GM18505 (cell line): Measurements from ENCODE around the gene CLCNKB.
"Not testable (repeated sequence)": the region's sequence is repeated elsewhere in the genome, so short reads cannot be mapped to it uniquely, and the experiment has no call there.

Experiments used
- ATAC-seq: cut with Tn5 transposase; IDR thresholded peaks from one replicate; pipeline ENCODE4 v1.9.1; 2021; ENCODE audit not compliant: unreplicated experiment
- POLR2A ChIP-seq: IDR thresholded peaks from 4 replicates; pipeline ENCODE4 v1.6.1; 2011; ENCODE audit warnings: borderline replicate concordance; ENCODE audit not compliant: insufficient read depth, insufficient read length; ENCODE audit errors: extremely low read depth

CLCNKB gene

DNA sequence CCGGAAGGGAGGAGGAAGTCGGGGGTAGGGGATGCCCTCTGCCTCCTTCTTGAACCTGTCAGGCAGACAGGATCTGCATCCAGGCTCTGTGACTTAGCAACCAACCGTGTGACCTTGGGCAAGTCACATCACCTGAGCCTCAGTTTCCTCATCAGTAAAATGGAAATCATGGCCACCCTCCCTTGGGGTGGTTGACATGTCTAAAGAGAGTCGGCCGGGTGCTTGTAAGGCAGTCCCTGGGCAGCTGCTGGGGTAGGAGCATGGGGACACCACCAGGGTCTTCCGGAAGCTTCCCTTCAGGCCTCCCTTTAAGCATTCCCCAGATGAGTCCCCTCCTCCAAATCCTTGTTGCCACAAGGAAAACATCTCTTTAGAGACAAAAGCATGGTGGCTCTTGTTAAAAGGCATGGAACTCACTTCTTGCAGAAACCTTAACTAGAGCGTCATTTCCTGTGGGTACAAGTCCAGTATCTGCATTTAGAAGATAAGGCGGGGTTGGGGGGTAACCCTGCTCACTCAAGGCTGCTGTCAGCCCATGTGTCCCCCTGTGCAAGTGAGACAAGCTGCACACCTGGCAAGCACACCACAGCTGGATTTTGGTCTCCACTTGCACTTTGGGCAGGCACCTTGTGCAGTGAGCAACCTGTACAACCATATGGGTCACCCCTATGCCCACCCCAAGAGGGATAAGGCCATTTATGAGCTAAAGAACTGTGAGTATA lies 10.4 kb downstream of the CLCNKB start:
- ATAC-seq: no peak
- TF ChIP-seq POLR2A: no peak

- no peak for TF ChIP-seq POLR2A
- ATAC-seq: no peak
These were observed 11.3 kb downstream of the CLCNKB start for GRCh38 chr1:16054598-16055540.

GRCh38 chr1:16055613-16056520 lies 12.3 kb downstream of the CLCNKB start:
- no peak for ATAC-seq

DNA sequence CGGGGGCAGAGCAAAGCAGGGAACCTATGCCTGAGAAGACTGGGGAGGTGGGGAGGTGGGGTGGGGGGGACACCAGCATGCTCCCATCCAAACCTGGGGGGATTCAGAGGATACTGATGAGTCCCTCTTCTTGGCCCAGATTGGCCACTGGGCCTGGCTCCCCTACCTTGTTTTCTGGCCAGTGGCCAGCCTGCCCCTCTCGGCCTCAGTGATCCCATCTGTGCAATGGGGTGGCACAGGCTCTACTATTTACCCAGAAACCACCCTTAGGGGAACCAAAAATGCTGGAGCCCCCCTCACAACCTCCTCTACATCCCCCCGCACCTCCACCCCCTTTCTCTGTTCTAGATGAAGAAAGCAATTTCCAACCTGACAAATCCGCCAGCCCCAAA lies 12.9 kb downstream of the CLCNKB start:
- not testable (repeated sequence) for ATAC-seq

More at GRCh38 chr1:16055613-16056520, 12.3 kb downstream of the CLCNKB start:
- no peak for TF ChIP-seq POLR2A

GRCh38 chr1:16057314-16057915 lies 13.8 kb downstream of the CLCNKB start:
- not testable (repeated sequence) for ATAC-seq

DNA sequence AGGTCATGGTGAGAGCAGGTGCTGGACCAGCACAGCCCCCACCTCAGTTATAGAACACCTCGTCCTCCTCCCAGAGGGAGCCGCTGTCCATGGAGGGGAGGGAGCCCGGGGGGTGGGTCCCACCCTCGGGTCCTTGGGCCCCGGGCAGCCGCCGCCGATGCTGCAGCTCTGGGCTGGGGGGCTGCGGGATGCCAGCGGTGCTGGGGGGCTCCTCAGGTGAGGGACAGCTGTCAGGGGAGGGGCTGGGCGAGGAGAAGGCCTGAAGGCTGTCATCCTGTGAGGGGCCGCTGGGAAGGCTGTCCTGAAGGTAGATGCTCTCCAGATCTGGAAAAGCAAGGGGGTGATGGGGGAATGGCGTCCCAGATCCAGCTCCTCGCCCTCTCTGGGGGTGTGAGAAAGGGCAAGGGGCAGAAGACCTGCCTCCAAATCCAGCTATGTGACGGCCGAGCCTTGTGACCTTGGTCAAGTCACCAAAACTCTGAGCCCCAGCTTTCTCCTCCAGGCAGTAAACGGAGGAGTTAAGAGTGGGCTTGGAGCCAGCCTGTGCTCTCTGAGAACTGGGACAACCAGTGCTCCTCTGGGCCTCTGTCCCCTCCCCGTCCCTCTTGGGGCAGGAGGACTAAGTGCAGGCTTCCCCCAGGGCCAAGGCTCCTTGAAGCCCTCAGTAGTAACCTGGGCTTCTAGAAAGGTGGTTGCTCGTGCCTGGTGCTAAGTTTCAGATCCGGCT lies 15.0 kb downstream of the CLCNKB start:
- ATAC-seq: not testable (repeated sequence)

DNA sequence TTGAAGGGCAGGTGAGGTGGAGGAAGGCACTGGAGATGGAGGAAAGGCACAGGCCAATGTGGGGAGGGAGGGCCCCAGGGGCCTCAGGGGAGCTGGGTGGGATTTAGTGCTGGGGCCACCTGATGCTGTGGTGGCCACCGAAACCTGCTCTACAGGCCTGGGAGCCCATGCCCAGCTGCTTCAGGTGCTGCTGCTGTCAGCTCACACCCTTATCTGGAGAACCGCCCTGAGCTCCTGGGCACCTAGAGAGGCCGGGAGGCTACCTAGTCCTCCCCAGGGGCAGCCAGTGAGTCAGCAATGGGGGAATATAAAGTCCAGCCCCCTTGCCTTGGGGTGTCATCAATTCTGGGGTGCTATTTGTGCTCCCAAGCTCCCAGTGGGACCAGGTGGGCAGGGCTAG lies 17.7 kb downstream of the CLCNKB start:
- ATAC-seq: no peak
- no peak for TF ChIP-seq POLR2A

- ATAC-seq: not testable (repeated sequence)
These were observed 18.6 kb downstream of the CLCNKB start for GRCh38 chr1:16061989-16062686.

GRCh38 chr1:16062687-16063075 lies 19.1 kb downstream of the CLCNKB start:
- ATAC-seq: not testable (repeated sequence)

DNA sequence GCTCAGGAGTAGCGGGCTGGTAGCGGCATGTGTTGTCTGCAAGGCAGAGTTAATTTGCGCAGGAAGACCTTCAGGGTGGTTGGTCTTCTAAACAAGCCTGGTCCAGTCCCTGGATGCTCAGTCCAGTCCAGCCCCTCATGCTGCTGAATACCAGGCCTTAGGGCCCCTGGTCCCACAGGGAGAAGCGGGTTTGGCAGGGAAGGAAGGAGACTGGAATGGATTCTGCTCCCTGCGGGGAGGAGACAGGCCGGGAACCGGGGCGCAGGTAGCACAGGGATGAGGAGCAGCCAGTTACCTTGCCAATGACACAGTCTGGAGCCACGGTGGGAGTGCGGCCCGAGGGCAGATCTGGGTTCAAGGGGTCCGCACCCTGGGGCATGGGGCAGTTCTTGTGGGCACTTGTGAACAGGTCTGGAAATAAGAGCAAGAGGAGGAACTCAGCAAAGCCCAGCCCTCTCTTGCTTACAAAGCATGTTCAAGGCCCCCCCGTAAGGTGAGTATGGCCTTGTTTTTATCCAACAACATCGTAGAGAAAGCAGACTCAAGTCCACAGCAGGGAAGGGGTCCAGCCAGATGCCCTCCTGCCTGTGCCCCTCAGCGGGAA lies 19.7 kb downstream of the CLCNKB start:
- no peak for TF ChIP-seq POLR2A
- no peak for ATAC-seq

- ATAC-seq: no peak
- no peak for TF ChIP-seq POLR2A
These were observed 20.3 kb downstream of the CLCNKB start for GRCh38 chr1:16063921-16064320.
